CD14-positive monocyte (primary cell): ENCODE data around the gene USP44. TPM values are rescaled to one million over a fixed set of nuclear protein-coding genes. Genes with fewer than 3 reads are reported as not detected.

Experiments
- DNase-seq, 3 donors: peaks; one replicate each; pipeline ENCODE4 v3.0.0-alpha.2; 2011 to 2022
- H2AFZ ChIP-seq: 2 replicates; pipeline ENCODE4 v1.6.0; 2012; ENCODE audit warnings: mild to moderate bottlenecking, low read depth, low read length, inconsistent platforms; ENCODE audit not compliant: insufficient read depth, poor library complexity, severe bottlenecking
- H3K27ac ChIP-seq, 2 donors: 1 replicate in 1 of 2; 2 replicates in 1 of 2; pipeline ENCODE4 v1.5.1; 2012 to 2013; ENCODE audit warnings: low read length in 2 of 2, control low read depth in 1 of 2, inconsistent platforms in 1 of 2, low read depth in 1 of 2, mild to moderate bottlenecking in 1 of 2
- H3K27me3 ChIP-seq, 2 donors: one replicate each; pipeline versions ENCODE4 v1.6.0 to v1.6.1; 2011 to 2013; ENCODE audit warnings: low read length in 2 of 2; ENCODE audit not compliant: control insufficient read depth in 2 of 2, insufficient read depth in 2 of 2
- H3K36me3 ChIP-seq, 2 donors: replicated peaks in 1 of 2; 1 replicate in 1 of 2; 2 replicates in 1 of 2; pipeline versions ENCODE4 v1.5.1 to v1.6.1; 2012 to 2013; ENCODE audit warnings: low read length in 2 of 2, control low read depth in 1 of 2, inconsistent platforms in 1 of 2, mild to moderate bottlenecking in 1 of 2; ENCODE audit not compliant: insufficient read depth in 2 of 2, control insufficient read depth in 1 of 2
- H3K4me1 ChIP-seq, 2 donors: 1 replicate in 1 of 2; 2 replicates in 1 of 2; pipeline versions ENCODE4 v1.5.1 to v1.6.1; 2012 to 2013; ENCODE audit warnings: low read length in 2 of 2, control low read depth in 1 of 2, inconsistent platforms in 1 of 2, mild to moderate bottlenecking in 1 of 2, moderate library complexity in 1 of 2; ENCODE audit not compliant: insufficient read depth in 2 of 2, control insufficient read depth in 1 of 2
- H3K4me2 ChIP-seq: replicated peaks from 2 replicates; pipeline ENCODE3; 2012; ENCODE audit warnings: low read length, moderate library complexity, mild to moderate bottlenecking; ENCODE audit not compliant: poor library complexity, severe bottlenecking; ENCODE audit errors: extremely low read depth
- H3K4me3 ChIP-seq, 3 experiments: fragments of 200-600 bp in 1 of 3; sonication (generic) in 1 of 3; replicated peaks in 1 of 3; 1 replicate in 2 of 3; 2 replicates in 1 of 3; pipeline ENCODE4 v1.5.1; 2011 to 2013; ENCODE audit warnings: low read length in 3 of 3, mild to moderate bottlenecking in 3 of 3, control low read depth in 2 of 3, low read depth in 2 of 3, inconsistent platforms in 1 of 3, moderate library complexity in 1 of 3
- H3K79me2 ChIP-seq: 2 replicates; pipeline ENCODE4 v1.6.0; 2012; ENCODE audit warnings: mild to moderate bottlenecking, control low read depth, inconsistent platforms, low read length, moderate library complexity; ENCODE audit not compliant: insufficient read depth
- H3K9ac ChIP-seq: 2 replicates; pipeline ENCODE4 v1.6.0; 2017; ENCODE audit warnings: low read length, mild to moderate bottlenecking; ENCODE audit not compliant: insufficient read depth, poor library complexity, severe bottlenecking
- H3K9me3 ChIP-seq, 2 donors: replicated peaks in 1 of 2; 1 replicate in 1 of 2; 2 replicates in 1 of 2; pipeline versions ENCODE4 v1.5.1 to v1.6.1; 2012 to 2013; ENCODE audit warnings: low read length in 2 of 2, control low read depth in 1 of 2; ENCODE audit not compliant: control insufficient read depth in 1 of 2, insufficient read depth in 1 of 2
- H4K20me1 ChIP-seq: 2 replicates; pipeline ENCODE4 v1.6.0; 2012; ENCODE audit warnings: mild to moderate bottlenecking, low read length, control low read depth, moderate library complexity; ENCODE audit not compliant: insufficient read depth
- H3K27ac Mint-ChIP-seq, 7 donors: one replicate each; pipeline ENCODE4 v1.8.0; 2020; ENCODE audit warnings: mild to moderate bottlenecking in 7 of 7, mixed read lengths in 7 of 7, moderate library complexity in 6 of 7, inconsistent platforms in 2 of 7
- H3K27me3 Mint-ChIP-seq, 3 donors: one replicate each; pipeline ENCODE4 v1.8.0; 2021 to 2022; ENCODE audit warnings: low read depth in 3 of 3, mild to moderate bottlenecking in 3 of 3, mixed read lengths in 3 of 3, moderate library complexity in 3 of 3, inconsistent platforms in 1 of 3
- H3K36me3 Mint-ChIP-seq, 2 donors: one replicate each; pipeline ENCODE4 v1.8.0; 2020; ENCODE audit warnings: mixed read lengths in 2 of 2, inconsistent platforms in 1 of 2, mild to moderate bottlenecking in 1 of 2
- H3K4me1 Mint-ChIP-seq: one replicate; pipeline ENCODE4 v1.8.0; 2020; ENCODE audit warnings: mild to moderate bottlenecking, mixed read lengths
- H3K4me3 Mint-ChIP-seq, 2 donors: one replicate each; pipeline ENCODE4 v1.8.0; 2020; ENCODE audit warnings: mild to moderate bottlenecking in 2 of 2, mixed read lengths in 2 of 2, moderate library complexity in 1 of 2
- H3K9me3 Mint-ChIP-seq, 7 donors: one replicate each; pipeline ENCODE4 v1.8.0; 2020 to 2022; ENCODE audit warnings: mixed read lengths in 7 of 7, mild to moderate bottlenecking in 6 of 7, moderate library complexity in 6 of 7, inconsistent platforms in 2 of 7
- WGBS: methylation state at CpG from one replicate; pipeline ENCODE4 v1.1.5; 2013; ENCODE audit warnings: missing lambda C conversion rate; ENCODE audit not compliant: insufficient coverage; 5-methylcytosine and 5-hydroxymethylcytosine counted together
- intact Hi-C, 2 donors: fragments of 100-400 bp; cut with micrococcal nuclease; formaldehyde crosslinking; loops; one replicate each; pipeline versions ENCODE4 v1.15.0 to v1.15.1; 2023
- polyA plus RNA-seq, 3 donors: library from polyadenylated mRNA; depleted of rRNA in 1 of 3; unstranded in 2 of 3; stranded (reverse) in 1 of 3; fragments of 300-500 nt in 2 of 3; fragments of >200 nt in 1 of 3; fragmentation: Illumina TruSeq in 2 of 3; gene quantifications; 1 replicate in 2 of 3; 2 replicates in 1 of 3; pipeline ENCODE4 v1.2.3, GENCODE V29; 2012 to 2021
- TF ChIP-seq, protein P1 (sequence below): fragments of 200-600 bp; IDR thresholded peaks from one replicate; pipeline ENCODE4 v1.8.0; 2022; ENCODE audit warnings: antibody characterized with exemption, mild to moderate bottlenecking

USP44 gene
- polyA plus RNA-seq, 3 donors: 0.12 to 0.13 TPM; not detected in 1

- Histone ChIP-seq H3K27ac (no peak overlapping the region), H2AFZ (no peak overlapping the region), H3K79me2 (no peaks in the 10 kb centered on the region), H3K4me1 (peaks cover 13 to 19% of the 10 kb centered on the region in 2 donors), H3K9me3 (peaks cover 5 to 9% of the 10 kb centered on the region in 2 donors), H4K20me1 (no peaks in the 10 kb centered on the region), H3K36me3 (no peaks in the 10 kb centered on the region), H3K9ac (no peak overlapping the region), H3K27me3 (peaks cover 36 to 58% of the 10 kb centered on the region in 2 donors), H3K4me2 (no peak overlapping the region), H3K4me3 (no peak overlapping the region)
- intact Hi-C loops: no loop called here
- DNase-seq: no peak
- Mint-ChIP-seq H3K27ac (no peak overlapping the region), H3K36me3 (peaks cover 4% of the 10 kb centered on the region in 2 donors), H3K9me3 (peaks cover 4 to 20% (median 14%) of the 10 kb centered on the region in 7 donors), H3K4me3 (peak overlapping the region in 1 of 2 donors; percentile 90), H3K27me3 (peaks cover 50 to 65% (median 57%) of the 10 kb centered on the region in 3 donors), H3K4me1 (peaks cover 12% of the 10 kb centered on the region)
- TF ChIP-seq, protein P1, sequence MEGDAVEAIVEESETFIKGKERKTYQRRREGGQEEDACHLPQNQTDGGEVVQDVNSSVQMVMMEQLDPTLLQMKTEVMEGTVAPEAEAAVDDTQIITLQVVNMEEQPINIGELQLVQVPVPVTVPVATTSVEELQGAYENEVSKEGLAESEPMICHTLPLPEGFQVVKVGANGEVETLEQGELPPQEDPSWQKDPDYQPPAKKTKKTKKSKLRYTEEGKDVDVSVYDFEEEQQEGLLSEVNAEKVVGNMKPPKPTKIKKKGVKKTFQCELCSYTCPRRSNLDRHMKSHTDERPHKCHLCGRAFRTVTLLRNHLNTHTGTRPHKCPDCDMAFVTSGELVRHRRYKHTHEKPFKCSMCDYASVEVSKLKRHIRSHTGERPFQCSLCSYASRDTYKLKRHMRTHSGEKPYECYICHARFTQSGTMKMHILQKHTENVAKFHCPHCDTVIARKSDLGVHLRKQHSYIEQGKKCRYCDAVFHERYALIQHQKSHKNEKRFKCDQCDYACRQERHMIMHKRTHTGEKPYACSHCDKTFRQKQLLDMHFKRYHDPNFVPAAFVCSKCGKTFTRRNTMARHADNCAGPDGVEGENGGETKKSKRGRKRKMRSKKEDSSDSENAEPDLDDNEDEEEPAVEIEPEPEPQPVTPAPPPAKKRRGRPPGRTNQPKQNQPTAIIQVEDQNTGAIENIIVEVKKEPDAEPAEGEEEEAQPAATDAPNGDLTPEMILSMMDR: no peak
- WGBS: 98% methylated on average over 5 of the region's 9 CpGs
Observed at GRCh38 chr12:95546491-95546813, 4.8 kb downstream of the USP44 start.

DNA sequence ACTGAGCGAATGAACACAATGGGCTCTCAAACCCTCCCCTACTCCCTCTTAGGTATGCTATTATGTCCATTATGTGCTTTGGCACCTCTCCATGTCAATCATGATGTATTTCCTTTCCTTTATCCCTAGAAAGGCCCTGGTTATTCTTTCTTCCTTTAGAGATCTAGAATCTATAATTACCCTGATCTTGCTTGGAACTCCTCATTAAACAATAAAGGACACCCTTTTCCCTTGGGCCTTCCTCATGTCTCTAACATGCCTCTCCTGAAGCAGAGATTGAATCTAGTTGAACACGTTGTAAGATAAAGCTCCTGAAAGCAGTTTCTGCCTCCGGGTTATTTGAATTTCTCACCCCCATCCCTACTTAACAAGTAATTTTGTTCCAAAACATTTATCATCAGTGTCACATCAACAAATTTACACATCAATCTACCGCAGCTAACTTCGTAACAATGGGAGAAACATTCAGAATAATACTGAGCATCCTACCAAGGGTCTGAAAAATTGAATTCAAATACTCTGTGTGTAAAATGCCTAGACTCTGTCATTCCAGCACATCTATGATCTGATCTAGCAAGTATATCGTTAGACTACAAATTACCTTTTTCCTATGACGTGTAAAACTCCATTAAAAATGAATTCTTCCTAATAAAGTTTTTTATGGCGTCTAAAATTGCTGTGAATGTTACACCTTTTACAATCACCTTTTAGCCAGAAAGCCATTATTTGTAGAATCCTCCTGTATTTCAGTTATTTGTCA is 5.4 kb downstream of the USP44 start:
- peaks cover 12% of the 10 kb centered on the region for H3K4me1 Mint-ChIP-seq

More for the DNA sequence above, 5.4 kb downstream of the USP44 start:
- peaks cover 36 to 55% of the 10 kb centered on the region in 2 donors for H3K27me3 ChIP-seq
- H3K9me3 ChIP-seq: peaks cover 5 to 9% of the 10 kb centered on the region in 2 donors
- no peak overlapping the region for H2AFZ ChIP-seq
- no peaks in the 10 kb centered on the region for H3K79me2 ChIP-seq
- H3K36me3 Mint-ChIP-seq: peaks cover 4% of the 10 kb centered on the region in 2 donors
- H3K9me3 Mint-ChIP-seq: peaks cover 4 to 20% (median 14%) of the 10 kb centered on the region in 7 donors
- 87% methylated on average over 3 of the region's 8 CpGs for WGBS
- H3K27ac ChIP-seq: no peak overlapping the region
- H3K4me3 Mint-ChIP-seq: peak overlapping the region in 1 of 2 donors; percentile 90
- H3K36me3 ChIP-seq: no peaks in the 10 kb centered on the region
- intact Hi-C loops: no loop called here
- no peak overlapping the region for H3K4me2 ChIP-seq
- H3K27ac Mint-ChIP-seq: no peak overlapping the region
- TF ChIP-seq, protein P1: no peak
- peaks cover 13 to 19% of the 10 kb centered on the region in 2 donors for H3K4me1 ChIP-seq
- H3K9ac ChIP-seq: no peak overlapping the region
- DNase-seq: no peak
- H4K20me1 ChIP-seq: no peaks in the 10 kb centered on the region
- peaks cover 45 to 60% (median 51%) of the 10 kb centered on the region in 3 donors for H3K27me3 Mint-ChIP-seq
- H3K4me3 ChIP-seq: no peak overlapping the region
